Bronchial smooth muscle cell (primary cell): Measurements from ENCODE around the gene KCNT2. TPM values are rescaled to one million over a fixed set of nuclear protein-coding genes. Genes with fewer than 3 reads are reported as not detected.

Source experiments
- total RNA-seq: library from RNA; depleted of rRNA; stranded (reverse); fragments of >200 nt; gene quantifications from 2 replicates; pipeline ENCODE4 v1.2.1, GENCODE V29; 2014

KCNT2 gene
- 1.7 and 1.9 TPM in 2 replicates for total RNA-seq

GRCh38 chr1:196608390-196609369 lies at the start of gene KCNT2:
TSS of gene KCNT2 (minus strand) at chr1:196608440. CDS start at chr1:196608309, 131 bp downstream.

GRCh38 chr1:196651637-196652215 lies 43.5 kb upstream of the KCNT2 start, which contains the start of gene CFH:
TSS of gene CFH (plus strand) at chr1:196652043. CDS start at chr1:196652118, 75 bp downstream.

Other genes with a start within 250 kb of the KCNT2 start
- gene CFH, start 43.6 kb upstream of the KCNT2 start, total RNA-seq = 119 and 157 TPM in 2 replicates
- not detected in 2 replicates for gene CFHR3, start 166.4 kb upstream of the KCNT2 start, total RNA-seq
- gene CFHR1, start 211.3 kb upstream of the KCNT2 start, total RNA-seq = 0.16 and 0.26 TPM in 2 replicates